HG02763 (cell line): ENCODE measurements around the gene EGR2.
"Not testable (repeated sequence)": the region's sequence is repeated elsewhere in the genome, so short reads cannot be mapped to it uniquely, and the experiment has no call there.

Source experiments
- ATAC-seq: cut with Tn5 transposase; IDR thresholded peaks from one replicate; pipeline ENCODE4 v1.9.1; 2021; ENCODE audit warnings: mild to moderate bottlenecking, moderate library complexity; ENCODE audit not compliant: unreplicated experiment

Gene EGR2

GRCh38 chr10:62795762-62796161, 20.4 kb downstream of the EGR2 start:
- ATAC-seq = no peak

GRCh38 chr10:62795100-62795499, 21.1 kb downstream of the EGR2 start:
- ATAC-seq = no peak

GRCh38 chr10:62794306-62794705, 21.9 kb downstream of the EGR2 start:
- ATAC-seq = no peak

- ATAC-seq = no peak
Observed at GRCh38 chr10:62792261-62792660, 23.9 kb downstream of the EGR2 start.

DNA sequence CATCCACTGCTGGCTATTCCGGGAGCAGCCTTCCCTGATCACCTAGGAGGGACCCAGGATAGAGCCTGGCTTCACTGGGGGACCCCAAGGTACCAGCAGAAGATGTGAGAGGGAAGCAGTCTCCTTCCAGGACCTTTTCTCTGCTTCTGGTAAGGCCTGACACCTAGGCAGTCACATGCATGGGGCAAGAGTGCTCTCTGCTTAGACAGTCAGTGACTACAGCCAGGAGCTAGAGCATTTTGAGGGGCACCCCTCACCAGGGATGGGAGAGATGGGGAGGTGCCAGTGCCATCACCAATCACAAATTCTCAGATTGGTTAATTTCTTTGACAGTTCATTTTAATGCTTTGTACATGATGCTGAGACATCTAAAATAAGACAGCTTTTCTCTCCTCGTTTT, 25.6 kb downstream of the EGR2 start:
- no peak for ATAC-seq

DNA sequence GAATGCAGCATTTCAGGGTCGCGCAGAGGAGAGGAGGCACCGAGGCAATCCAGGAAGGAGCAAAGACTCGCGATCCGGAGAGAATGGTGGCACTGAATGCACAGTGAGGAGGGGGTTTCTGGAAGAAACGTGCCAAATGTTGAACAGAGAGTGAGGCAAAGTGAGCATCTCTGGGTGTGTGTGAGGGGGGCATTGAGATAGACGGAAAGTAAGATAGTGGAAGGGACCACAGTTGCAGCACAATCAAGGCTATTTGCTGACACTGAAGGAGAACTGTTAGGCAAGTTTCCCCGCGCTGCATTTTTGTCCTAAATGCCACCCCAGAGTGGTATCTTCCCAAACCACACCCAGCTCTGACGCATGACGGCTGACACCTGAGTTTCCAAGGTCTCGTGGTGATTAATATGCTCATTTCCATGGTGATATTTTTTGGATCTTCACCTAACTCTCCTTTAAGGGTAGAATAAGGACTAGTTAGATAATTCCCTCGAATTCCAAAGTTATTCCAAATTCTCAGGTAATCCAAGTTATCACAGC, 26.1 kb downstream of the EGR2 start:
- ATAC-seq = no peak

GRCh38 chr10:62788861-62789467, 27.2 kb downstream of the EGR2 start:
- no peak for ATAC-seq

DNA sequence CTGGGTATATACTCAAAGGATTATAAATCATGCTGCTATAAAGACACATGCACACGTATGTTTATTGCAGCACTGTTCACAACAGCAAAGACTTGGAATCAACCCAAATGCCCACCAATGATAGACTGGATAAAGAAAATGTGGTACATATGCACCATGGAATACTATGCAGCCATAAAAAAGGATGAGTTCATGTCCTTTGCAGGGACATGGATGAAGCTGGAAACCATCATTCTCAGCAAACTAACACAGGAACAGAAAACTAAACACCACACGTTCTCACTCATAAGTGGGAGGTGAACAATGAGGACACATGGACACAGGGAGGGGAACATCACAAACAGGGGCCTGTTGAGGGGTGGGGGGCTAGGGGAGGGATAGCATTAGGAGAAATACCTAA, 27.9 kb downstream of the EGR2 start:
- not testable (repeated sequence) for ATAC-seq

DNA sequence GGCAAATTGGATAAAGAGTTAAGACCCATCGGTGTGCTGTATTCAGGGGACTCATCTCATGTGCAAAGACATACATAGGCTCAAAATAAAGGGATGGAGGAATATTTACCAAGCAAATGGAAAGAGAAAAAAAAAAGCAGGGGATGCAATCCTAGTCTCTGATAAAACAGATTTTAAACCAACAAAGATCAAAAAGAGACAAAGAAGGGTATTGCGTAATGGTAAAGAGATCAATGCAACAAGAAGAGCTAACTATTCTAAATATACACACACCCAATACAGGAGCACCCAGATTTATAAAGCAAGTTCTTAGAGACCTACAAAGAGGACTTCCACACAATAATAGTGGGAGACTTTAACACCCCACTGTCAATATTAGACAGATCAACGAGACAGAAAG, 31.6 kb downstream of the EGR2 start:
- ATAC-seq = not testable (repeated sequence)

DNA sequence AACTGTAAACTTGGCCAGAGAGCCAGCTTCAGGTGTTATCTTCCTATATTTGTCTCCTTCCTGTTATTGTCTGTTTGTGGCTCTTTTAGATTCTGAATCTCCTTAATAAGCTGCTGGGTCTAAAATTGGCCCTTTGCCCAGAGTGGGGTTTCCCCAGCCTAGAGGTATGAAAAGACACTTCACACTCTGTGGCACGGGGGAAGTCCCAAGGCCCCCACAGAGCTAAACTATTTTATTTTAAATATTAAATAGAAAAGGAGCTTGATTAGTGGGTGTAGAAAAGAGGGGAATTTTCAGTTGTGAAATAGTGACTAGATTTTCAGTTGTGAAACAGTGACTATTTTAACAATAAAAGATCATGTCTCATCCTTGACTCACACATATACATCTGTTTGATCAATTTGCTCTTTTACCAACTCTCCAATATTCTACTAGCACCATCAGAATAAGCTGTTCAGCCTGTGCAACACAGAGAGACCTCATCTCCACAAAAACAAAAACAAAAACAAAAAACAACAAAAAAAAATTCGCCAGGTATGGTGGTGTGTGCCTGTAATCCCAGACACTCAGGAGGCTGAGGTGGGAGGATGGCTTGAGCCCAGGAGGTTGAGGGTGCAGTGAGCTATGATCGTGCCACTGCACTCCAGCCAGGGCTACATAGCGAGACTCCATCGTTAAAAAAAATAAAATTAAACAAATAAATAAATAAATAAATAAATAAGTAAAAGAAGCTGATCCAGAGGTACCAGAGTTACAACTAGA, 36.5 kb downstream of the EGR2 start:
- ATAC-seq = peak; percentile 93

- no peak for ATAC-seq
Observed at GRCh38 chr10:62778125-62778524, 38.0 kb downstream of the EGR2 start.

GRCh38 chr10:62772186-62772974, 43.8 kb downstream of the EGR2 start:
- no peak for ATAC-seq

GRCh38 chr10:62769574-62770242, 46.5 kb downstream of the EGR2 start:
- ATAC-seq = peak; percentile 68

DNA sequence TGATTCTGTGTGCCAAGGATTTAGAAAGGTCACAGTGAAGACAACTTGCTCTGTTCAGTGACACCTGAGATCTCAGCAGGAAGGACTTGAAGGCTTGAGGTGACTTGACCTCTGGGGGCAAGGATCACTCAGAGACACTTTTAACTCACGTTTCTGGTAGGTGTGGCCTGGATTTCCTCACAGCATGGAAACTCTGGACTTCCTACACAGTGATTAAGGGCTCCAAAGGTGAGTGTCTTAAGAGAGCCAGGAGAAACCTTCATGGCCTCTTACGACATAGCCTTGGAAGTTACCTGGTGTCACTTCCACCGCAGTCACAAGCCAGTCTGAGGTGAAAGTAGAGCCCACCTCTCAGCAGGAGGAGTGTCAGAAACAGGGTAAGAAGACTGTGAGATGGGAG, 49.8 kb downstream of the EGR2 start:
- no peak for ATAC-seq

- ATAC-seq = no peak
Observed at GRCh38 chr10:62765726-62766125, 50.4 kb downstream of the EGR2 start.

DNA sequence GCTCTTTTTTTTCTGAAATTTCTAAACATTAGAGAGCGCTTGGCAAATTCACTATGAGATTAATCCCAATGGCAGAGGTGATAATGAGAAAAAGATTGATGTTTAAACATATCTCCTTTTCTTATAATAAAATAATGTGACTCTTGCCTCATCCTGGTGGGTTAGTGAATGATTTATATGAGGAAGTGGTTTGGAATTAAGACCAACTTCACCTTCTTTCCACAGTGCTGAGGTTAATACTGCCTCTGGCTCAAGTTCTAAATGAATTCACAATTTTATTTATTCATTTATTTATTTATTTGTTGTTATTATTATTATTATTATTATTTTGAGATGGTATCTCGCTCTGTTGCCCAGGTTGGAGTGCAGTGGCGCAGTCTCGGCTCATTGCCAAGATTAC, 52.2 kb downstream of the EGR2 start:
- ATAC-seq = no peak

- ATAC-seq = no peak
Observed at GRCh38 chr10:62763155-62763554, 53.0 kb downstream of the EGR2 start.
